Cardiac muscle cell (in vitro differentiated cells and primary cell): ENCODE results near the gene GUK1. TPM values are rescaled to one million over a fixed set of nuclear protein-coding genes. Genes with fewer than 3 reads are reported as not detected.
"Not testable (repeated sequence)": the region's sequence is repeated elsewhere in the genome, so short reads cannot be mapped to it uniquely, and the experiment has no call there.

Experiments
- DNase-seq, 2 donors: peaks; one replicate each; pipeline versions ENCODE4 v3.0.0 to v3.0.0-alpha.2; 2010 to 2017; ENCODE audit warnings: low read depth in 1 of 2, low spot score in 1 of 2
- H3K27ac ChIP-seq: fragments of 200-600 bp; sonication (generic); 2 replicates; pipeline ENCODE4 v1.5.1; 2016
- H3K27me3 ChIP-seq: fragments of 200-600 bp; sonication (generic); 2 replicates; pipeline ENCODE4 v1.6.0; 2016; ENCODE audit warnings: control low read depth
- H3K36me3 ChIP-seq: fragments of 200-600 bp; sonication (generic); 2 replicates; pipeline ENCODE4 v1.5.1; 2016; ENCODE audit warnings: control low read depth
- H3K4me1 ChIP-seq: fragments of 200-600 bp; sonication (generic); 2 replicates; pipeline ENCODE4 v1.8.1; 2017; ENCODE audit warnings: low read depth, mild to moderate bottlenecking, mixed run types
- H3K4me3 ChIP-seq: fragments of 200-600 bp; sonication (generic); 2 replicates; pipeline ENCODE4 v1.5.1; 2016; ENCODE audit warnings: mild to moderate bottlenecking
- H3K9me3 ChIP-seq: fragments of 200-600 bp; sonication (generic); 2 replicates; pipeline ENCODE4 v1.5.1; 2017; ENCODE audit warnings: low read depth, mild to moderate bottlenecking, control low read depth
- polyA plus RNA-seq: library from polyadenylated mRNA; unstranded; fragments of >200 nt; fragmentation: Nextera tagmentation; extraction: Ambion mirVana; gene quantifications from 2 replicates; pipeline ENCODE4 v1.2.1, GENCODE V29; 2016
- total RNA-seq: library from RNA; depleted of rRNA; stranded (reverse); fragments of >200 nt; gene quantifications from 2 replicates; pipeline ENCODE4 v1.2.3, GENCODE V29; 2016
- TF ChIP-seq, protein P1 (sequence below): IDR thresholded peaks from 2 replicates; pipeline ENCODE4 v1.5.1; 2012; ENCODE audit warnings: low read depth, mild to moderate bottlenecking, low read length

Gene GUK1
- total and polyA plus RNA-seq, 2 experiments from 2014 or later: 354 to 450 TPM

GRCh38 chr1:228185641-228185965, 45.5 kb downstream of the GUK1 start:
- Histone ChIP-seq H3K9me3 (no peaks in the 10 kb centered on the region), H3K27me3 (no peaks in the 10 kb centered on the region), H3K4me1 (no peaks in the 10 kb centered on the region), H3K36me3 (no peaks in the 10 kb centered on the region), H3K4me3 (no peak overlapping the region), H3K27ac (no peak overlapping the region)
- DNase-seq: no peak
- TF ChIP-seq, protein P1, sequence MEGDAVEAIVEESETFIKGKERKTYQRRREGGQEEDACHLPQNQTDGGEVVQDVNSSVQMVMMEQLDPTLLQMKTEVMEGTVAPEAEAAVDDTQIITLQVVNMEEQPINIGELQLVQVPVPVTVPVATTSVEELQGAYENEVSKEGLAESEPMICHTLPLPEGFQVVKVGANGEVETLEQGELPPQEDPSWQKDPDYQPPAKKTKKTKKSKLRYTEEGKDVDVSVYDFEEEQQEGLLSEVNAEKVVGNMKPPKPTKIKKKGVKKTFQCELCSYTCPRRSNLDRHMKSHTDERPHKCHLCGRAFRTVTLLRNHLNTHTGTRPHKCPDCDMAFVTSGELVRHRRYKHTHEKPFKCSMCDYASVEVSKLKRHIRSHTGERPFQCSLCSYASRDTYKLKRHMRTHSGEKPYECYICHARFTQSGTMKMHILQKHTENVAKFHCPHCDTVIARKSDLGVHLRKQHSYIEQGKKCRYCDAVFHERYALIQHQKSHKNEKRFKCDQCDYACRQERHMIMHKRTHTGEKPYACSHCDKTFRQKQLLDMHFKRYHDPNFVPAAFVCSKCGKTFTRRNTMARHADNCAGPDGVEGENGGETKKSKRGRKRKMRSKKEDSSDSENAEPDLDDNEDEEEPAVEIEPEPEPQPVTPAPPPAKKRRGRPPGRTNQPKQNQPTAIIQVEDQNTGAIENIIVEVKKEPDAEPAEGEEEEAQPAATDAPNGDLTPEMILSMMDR: no peak

GRCh38 chr1:228188249-228188648, 48.2 kb downstream of the GUK1 start:
- H3K4me1 ChIP-seq, H3K27me3 ChIP-seq, H3K27ac ChIP-seq, H3K36me3 ChIP-seq, H3K9me3 ChIP-seq, DNase-seq, H3K4me3 ChIP-seq: not testable (repeated sequence)

DNA sequence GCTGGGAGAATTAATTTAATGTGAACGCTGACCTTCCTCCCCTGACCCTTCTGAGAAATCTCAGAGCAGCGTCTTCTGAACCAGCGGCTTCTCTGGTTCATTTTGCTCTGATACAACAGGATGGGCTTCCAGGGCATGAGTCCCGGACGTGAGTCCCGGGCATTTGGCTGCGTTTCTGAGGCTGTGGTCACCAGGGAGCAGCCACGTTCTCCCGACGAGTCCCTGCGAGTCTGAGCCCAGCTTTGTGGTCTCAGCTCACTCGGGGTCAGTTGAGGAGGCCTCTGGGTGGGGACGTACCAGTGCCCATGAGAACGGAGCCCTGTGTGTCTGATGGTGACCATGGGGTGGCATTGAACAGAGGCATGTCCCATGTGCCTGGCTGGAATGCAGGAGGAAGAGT, 50.1 kb downstream of the GUK1 start:
- H3K4me1 ChIP-seq: no peaks in the 10 kb centered on the region
- no peaks in the 10 kb centered on the region for H3K36me3 ChIP-seq
- no peak overlapping the region for H3K4me3 ChIP-seq
- no peak overlapping the region for H3K27ac ChIP-seq
- TF ChIP-seq, protein P1: no peak
- H3K27me3 ChIP-seq: no peaks in the 10 kb centered on the region
- no peak for DNase-seq
- no peaks in the 10 kb centered on the region for H3K9me3 ChIP-seq

DNA sequence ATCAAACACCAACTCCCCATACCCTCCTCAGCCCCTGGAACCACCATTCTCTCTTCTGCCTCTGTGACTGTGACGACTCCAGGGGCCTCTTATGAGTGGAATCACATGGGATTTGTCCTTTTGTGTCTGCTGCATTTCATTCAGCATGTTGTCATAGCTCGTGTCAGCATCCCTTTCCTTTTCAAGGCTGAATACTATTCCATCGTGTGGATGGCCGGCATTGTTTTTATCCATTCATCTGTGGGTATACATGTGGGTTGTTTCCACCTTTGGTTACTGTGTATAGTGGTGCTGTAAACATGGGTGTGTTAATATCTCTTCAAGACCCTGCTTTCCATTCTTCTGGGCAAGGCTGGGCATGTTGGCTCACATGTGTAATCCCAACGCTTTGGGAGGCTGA, 50.7 kb downstream of the GUK1 start:
- no peaks in the 10 kb centered on the region for H3K9me3 ChIP-seq
- H3K4me3 ChIP-seq: no peak overlapping the region
- H3K27ac ChIP-seq: no peak overlapping the region
- H3K27me3 ChIP-seq: no peaks in the 10 kb centered on the region
- TF ChIP-seq, protein P1: no peak
- H3K36me3 ChIP-seq: no peaks in the 10 kb centered on the region
- no peak for DNase-seq
- H3K4me1 ChIP-seq: no peaks in the 10 kb centered on the region

DNA sequence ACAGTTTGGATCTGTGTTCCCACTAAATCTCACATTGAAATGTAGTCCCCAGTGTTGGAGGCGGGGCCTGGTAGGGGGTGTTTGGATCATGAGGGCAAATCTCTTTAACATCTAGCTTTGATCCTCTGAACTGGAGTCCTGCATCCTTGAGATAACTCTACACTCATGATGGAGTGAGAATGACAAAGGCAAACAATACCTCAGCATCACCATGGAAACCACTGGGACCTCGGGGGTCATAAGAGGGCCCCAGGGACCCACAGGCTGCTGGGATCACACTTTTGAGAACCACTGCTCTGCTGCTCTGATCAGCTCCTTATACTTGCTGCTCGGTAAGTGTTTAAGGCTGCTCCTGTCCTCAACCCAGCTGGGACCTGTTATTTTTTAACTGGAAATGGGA, 54.4 kb downstream of the GUK1 start:
- Histone ChIP-seq H3K27ac (no peak overlapping the region), H3K27me3 (no peaks in the 10 kb centered on the region), H3K4me1 (no peaks in the 10 kb centered on the region), H3K9me3 (no peaks in the 10 kb centered on the region), H3K4me3 (no peak overlapping the region), H3K36me3 (no peaks in the 10 kb centered on the region)
- DNase-seq: no peak
- TF ChIP-seq, protein P1: no peak

DNA sequence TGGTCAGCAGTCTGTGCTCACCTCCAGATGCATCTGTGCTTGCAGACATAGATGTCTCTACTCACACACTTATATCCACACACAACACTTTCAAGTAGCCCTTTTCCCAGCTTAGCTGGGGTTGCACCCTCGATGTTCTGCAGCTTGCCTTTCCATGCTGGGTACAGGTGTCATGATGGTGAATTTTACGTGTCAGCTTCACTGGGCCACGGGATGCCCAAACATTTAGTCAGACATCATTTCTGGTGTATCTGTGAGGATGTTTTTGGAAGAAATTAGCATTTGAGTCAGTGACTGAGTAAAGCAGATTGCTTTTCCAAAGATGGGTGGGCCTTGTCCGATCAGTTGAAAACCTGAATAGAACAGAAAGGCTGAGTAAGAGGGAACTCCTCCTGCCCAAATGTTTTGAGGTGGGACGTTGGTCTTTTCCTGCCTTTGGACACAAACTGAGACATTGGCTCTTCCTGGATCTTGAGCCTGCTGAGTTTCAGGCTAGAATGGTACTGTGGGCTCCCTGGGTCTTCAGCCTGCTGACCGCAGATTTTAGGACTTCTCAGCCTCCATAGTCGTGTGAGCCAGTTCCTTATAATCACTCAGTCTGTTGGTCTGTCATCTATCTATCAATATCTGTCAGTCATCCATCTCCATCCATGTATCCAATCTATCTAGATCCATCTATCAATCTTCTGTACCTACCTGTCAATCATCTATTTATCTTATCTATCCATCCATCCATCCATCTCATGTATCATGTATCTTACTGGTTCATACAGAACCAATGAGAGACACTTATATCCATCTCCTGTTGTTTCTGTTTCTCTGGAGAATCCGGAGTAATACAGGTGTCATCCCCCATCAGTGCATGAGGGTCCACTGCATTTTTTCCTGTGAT, 55.1 kb downstream of the GUK1 start:
- DNase-seq: no peak
- H3K4me1 ChIP-seq: no peaks in the 10 kb centered on the region
- no peak overlapping the region for H3K27ac ChIP-seq
- H3K9me3 ChIP-seq: no peaks in the 10 kb centered on the region
- TF ChIP-seq, protein P1: no peak
- no peaks in the 10 kb centered on the region for H3K36me3 ChIP-seq
- H3K27me3 ChIP-seq: no peaks in the 10 kb centered on the region
- no peak overlapping the region for H3K4me3 ChIP-seq
